K562 (cell line): ENCODE results near the gene TMEM203. TPM values are rescaled to one million over a fixed set of nuclear protein-coding genes. Genes with fewer than 3 reads are reported as not detected.
A peak's percentile ranks its signal among the peaks of the same experiment; 100 is the strongest.

Experiments used
- ATF2 ChIP-seq: sonication (generic); formaldehyde crosslinking; IDR thresholded peaks from 2 replicates; pipeline ENCODE4 v1.8.1; 2022; ENCODE audit warnings: missing genetic modification reagents
- CBX8 ChIP-seq: fragments of 200-600 bp; sonication (generic); IDR thresholded peaks from 2 replicates; pipeline ENCODE4 v1.6.1; 2012; ENCODE audit warnings: borderline replicate concordance, mixed run types, low read depth, mild to moderate bottlenecking, moderate library complexity, mixed read lengths, low read length, control low read depth, inconsistent platforms; ENCODE audit not compliant: poor library complexity, severe bottlenecking; ENCODE audit errors: extremely low read depth
- COPS2 ChIP-seq: fragments of 450-650 bp; conservative IDR thresholded peaks from 2 replicates; pipeline ENCODE4 v1.6.1; 2016; ENCODE audit warnings: mild to moderate bottlenecking, moderate library complexity
- DIDO1 ChIP-seq: fragments of 450-650 bp; IDR thresholded peaks from 2 replicates; pipeline ENCODE4 v1.6.1; 2016; ENCODE audit warnings: low read depth, missing biosample characterization, missing genetic modification characterization
- ETV1 ChIP-seq: fragments of 450-650 bp; conservative IDR thresholded peaks from 2 replicates; pipeline ENCODE4 v1.6.1; 2016; ENCODE audit warnings: missing genetic modification characterization, control low read depth, low read depth, missing compliant biosample characterization
- IRF2 ChIP-seq: sonication (generic); formaldehyde crosslinking; IDR thresholded peaks from 2 replicates; pipeline ENCODE4 v1.8.1; 2022; ENCODE audit warnings: mild to moderate bottlenecking, missing genetic modification reagents
- MAFG ChIP-seq: fragments of 450-650 bp; conservative IDR thresholded peaks from 2 replicates; pipeline ENCODE4 v1.6.1; 2016; ENCODE audit warnings: missing genetic modification characterization, missing compliant biosample characterization
- MAZ ChIP-seq, 2 experiments: fragments of 450-650 bp in 1 of 2; sonication (generic) in 1 of 2; formaldehyde crosslinking; IDR thresholded peaks in 1 of 2; conservative IDR thresholded peaks in 1 of 2; 2 replicates each; pipeline versions ENCODE4 v1.4.0 to v1.5.0; 2020; ENCODE audit warnings: mild to moderate bottlenecking in 1 of 2, missing genetic modification reagents in 1 of 2
- MYNN ChIP-seq, 2 experiments: sonication (generic); formaldehyde crosslinking in 1 of 2; IDR thresholded peaks; 2 replicates each; pipeline versions ENCODE4 v1.5.0 to v1.6.1; 2016 to 2020; ENCODE audit warnings: antibody characterized with exemption in 1 of 2, missing genetic modification reagents in 1 of 2
- SNIP1 ChIP-seq: fragments of 450-650 bp; IDR thresholded peaks from 2 replicates; pipeline ENCODE4 v1.7.1; 2017; ENCODE audit warnings: low read depth, mild to moderate bottlenecking
- SNRNP70 ChIP-seq: fragments of 200-400 bp; formaldehyde crosslinking; optimal IDR thresholded peaks from 2 replicates; pipeline ENCODE3; 2017; ENCODE audit warnings: low read depth, low read length
- SRSF3 ChIP-seq: fragments of 200-400 bp; formaldehyde crosslinking; IDR thresholded peaks from 2 replicates; pipeline ENCODE4 v1.6.1; 2016; ENCODE audit warnings: mild to moderate bottlenecking, low read length, moderate library complexity; ENCODE audit not compliant: insufficient read depth
- TEAD1 ChIP-seq, 2 experiments: fragments of 450-650 bp in 1 of 2; sonication (generic) in 1 of 2; formaldehyde crosslinking; IDR thresholded peaks; 2 replicates each; pipeline versions ENCODE4 v1.4.0 to v1.8.0; 2020 to 2022; ENCODE audit warnings: mild to moderate bottlenecking in 2 of 2, missing genetic modification reagents in 1 of 2
- ZFP30 ChIP-seq: fragments of 250-450 bp; sonication (Bioruptor Pico); IDR thresholded peaks from 2 replicates; pipeline ENCODE4 v1.8.0; 2022; ENCODE audit warnings: moderate library complexity, mild to moderate bottlenecking, inconsistent platforms, borderline replicate concordance
- ZNF232 ChIP-seq: sonication (generic); formaldehyde crosslinking; IDR thresholded peaks from 2 replicates; pipeline ENCODE4 v1.8.0; 2022; ENCODE audit warnings: mild to moderate bottlenecking, missing genetic modification reagents
- ZNF431 ChIP-seq: sonication (generic); formaldehyde crosslinking; IDR thresholded peaks from 2 replicates; pipeline ENCODE4 v1.8.0; 2022; ENCODE audit warnings: mild to moderate bottlenecking, missing genetic modification reagents
- polyA plus RNA-seq, 8 experiments: library from polyadenylated mRNA; depleted of rRNA in 4 of 8; stranded (reverse) in 5 of 8; unstranded in 3 of 8; fragments of >200 nt; fragmentation: Nextera tagmentation in 2 of 8; fragmentation: Illumina TruSeq in 1 of 8; extraction: Ambion mirVana in 2 of 8; extraction: Trizol in 1 of 8; gene quantifications; 2 replicates each; pipeline versions ENCODE4 v1.2.1 to v1.2.3, GENCODE V29; 2011 to 2014; ENCODE audit warnings: inconsistent platforms in 1 of 8, missing spikeins in 1 of 8
- total RNA-seq, 7 experiments: library from RNA; depleted of rRNA in 6 of 7; stranded (reverse); fragments of >200 nt in 6 of 7; fragmentation: Illumina TruSeq in 2 of 7; extraction: Trizol in 2 of 7; gene quantifications; 2 replicates each; pipeline versions ENCODE4 v1.2.1 to v1.2.3, GENCODE V29; 2011 to 2021; ENCODE audit warnings: low replicate concordance in 1 of 7
- TF ChIP-seq, protein P1 (sequence below): fragments of 450-650 bp; IDR thresholded peaks from 2 replicates; pipeline ENCODE4 v1.6.1; 2018; ENCODE audit not compliant: partially characterized antibody
- TF ChIP-seq, protein P2 (sequence below): fragments of 250-450 bp; sonication (Bioruptor Pico); IDR thresholded peaks from 2 replicates; pipeline ENCODE4 v1.5.0; 2022; ENCODE audit warnings: mild to moderate bottlenecking

The TMEM203 gene
- total and polyA plus RNA-seq, 9 of the 15 experiments (the other 6 are each of a cell fraction or from before 2014, with no cell fraction given) = 8.8 to 59.5 (median 37.6) TPM

GRCh38 chr9:137240318-137240840 is 34.9 kb upstream of the TMEM203 start (continued):
- TF ChIP-seq MYNN (IDR thresholded peaks at IDR 0.05) (peak; percentile 28; the same call in 1 of the 2 replicates), MYNN (CRISPR knock-in tag; IDR thresholded peaks at IDR 0.05) (no peak), SRSF3 (0 out of 2 replicates have a peak, but pooled peaks have one; percentile 15), CBX8 (no peak), ATF2 (CRISPR knock-in tag) (peak; percentile 66; the same call in 1 of the 2 replicates), DIDO1 (tag) (0 out of 2 replicates have a peak, but pooled peaks have one; percentile 36), IRF2 (CRISPR knock-in tag) (peak; percentile 68; the same call in 1 of the 2 replicates), COPS2 (no peak), MAZ (CRISPR knock-in tag; conservative IDR thresholded peaks at IDR 0.05 in 1 of 2, IDR thresholded peaks at IDR 0.05 in 1 of 2) (peak; percentile 92 to 98), ZNF431 (peak; percentile 67; the same call in 1 of the 2 replicates), SNRNP70 (no peak), ZNF232 (CRISPR knock-in tag) (peak; percentile 81; the same call in 1 of the 2 replicates), ETV1 (tag) (no peak), ZFP30 (CRISPR knock-in tag) (no peak), TEAD1 (CRISPR knock-in tag; IDR thresholded peaks at IDR 0.05) (0 out of 4 replicates have a peak, but pooled peaks have one; percentile 66 to 74), SNIP1 (no peak), MAFG (tag) (no peak)
- TF ChIP-seq, protein P1, sequence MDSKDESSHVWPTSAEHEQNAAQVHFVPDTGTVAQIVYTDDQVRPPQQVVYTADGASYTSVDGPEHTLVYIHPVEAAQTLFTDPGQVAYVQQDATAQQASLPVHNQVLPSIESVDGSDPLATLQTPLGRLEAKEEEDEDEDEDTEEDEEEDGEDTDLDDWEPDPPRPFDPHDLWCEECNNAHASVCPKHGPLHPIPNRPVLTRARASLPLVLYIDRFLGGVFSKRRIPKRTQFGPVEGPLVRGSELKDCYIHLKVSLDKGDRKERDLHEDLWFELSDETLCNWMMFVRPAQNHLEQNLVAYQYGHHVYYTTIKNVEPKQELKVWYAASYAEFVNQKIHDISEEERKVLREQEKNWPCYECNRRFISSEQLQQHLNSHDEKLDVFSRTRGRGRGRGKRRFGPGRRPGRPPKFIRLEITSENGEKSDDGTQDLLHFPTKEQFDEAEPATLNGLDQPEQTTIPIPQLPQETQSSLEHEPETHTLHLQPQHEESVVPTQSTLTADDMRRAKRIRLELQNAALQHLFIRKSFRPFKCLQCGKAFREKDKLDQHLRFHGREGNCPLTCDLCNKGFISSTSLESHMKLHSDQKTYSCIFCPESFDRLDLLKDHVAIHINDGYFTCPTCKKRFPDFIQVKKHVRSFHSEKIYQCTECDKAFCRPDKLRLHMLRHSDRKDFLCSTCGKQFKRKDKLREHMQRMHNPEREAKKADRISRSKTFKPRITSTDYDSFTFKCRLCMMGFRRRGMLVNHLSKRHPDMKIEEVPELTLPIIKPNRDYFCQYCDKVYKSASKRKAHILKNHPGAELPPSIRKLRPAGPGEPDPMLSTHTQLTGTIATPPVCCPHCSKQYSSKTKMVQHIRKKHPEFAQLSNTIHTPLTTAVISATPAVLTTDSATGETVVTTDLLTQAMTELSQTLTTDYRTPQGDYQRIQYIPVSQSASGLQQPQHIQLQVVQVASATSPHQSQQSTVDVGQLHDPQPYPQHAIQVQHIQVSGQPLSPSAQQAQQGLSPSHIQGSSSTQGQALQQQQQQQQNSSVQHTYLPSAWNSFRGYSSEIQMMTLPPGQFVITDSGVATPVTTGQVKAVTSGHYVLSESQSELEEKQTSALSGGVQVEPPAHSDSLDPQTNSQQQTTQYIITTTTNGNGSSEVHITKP = peak; percentile 33
- TF ChIP-seq, protein P2, sequence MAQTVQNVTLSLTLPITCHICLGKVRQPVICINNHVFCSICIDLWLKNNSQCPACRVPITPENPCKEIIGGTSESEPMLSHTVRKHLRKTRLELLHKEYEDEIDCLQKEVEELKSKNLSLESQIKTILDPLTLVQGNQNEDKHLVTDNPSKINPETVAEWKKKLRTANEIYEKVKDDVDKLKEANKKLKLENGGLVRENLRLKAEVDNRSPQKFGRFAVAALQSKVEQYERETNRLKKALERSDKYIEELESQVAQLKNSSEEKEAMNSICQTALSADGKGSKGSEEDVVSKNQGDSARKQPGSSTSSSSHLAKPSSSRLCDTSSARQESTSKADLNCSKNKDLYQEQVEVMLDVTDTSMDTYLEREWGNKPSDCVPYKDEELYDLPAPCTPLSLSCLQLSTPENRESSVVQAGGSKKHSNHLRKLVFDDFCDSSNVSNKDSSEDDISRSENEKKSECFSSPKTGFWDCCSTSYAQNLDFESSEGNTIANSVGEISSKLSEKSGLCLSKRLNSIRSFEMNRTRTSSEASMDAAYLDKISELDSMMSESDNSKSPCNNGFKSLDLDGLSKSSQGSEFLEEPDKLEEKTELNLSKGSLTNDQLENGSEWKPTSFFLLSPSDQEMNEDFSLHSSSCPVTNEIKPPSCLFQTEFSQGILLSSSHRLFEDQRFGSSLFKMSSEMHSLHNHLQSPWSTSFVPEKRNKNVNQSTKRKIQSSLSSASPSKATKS = no peak
